ENCODE data around the gene ZNF668. TPM values are rescaled to one million over a fixed set of nuclear protein-coding genes. Genes with fewer than 3 reads are reported as not detected.
"Not testable (repeated sequence)": the region's sequence is repeated elsewhere in the genome, so short reads cannot be mapped to it uniquely, and the experiment has no call there.

ZNF668 gene
- total and polyA plus RNA-seq, 2 of the 8 experiments (the other 6 are each of a cell fraction or from before 2014, with no cell fraction given), result 14.0 to 14.3 TPM

DNA sequence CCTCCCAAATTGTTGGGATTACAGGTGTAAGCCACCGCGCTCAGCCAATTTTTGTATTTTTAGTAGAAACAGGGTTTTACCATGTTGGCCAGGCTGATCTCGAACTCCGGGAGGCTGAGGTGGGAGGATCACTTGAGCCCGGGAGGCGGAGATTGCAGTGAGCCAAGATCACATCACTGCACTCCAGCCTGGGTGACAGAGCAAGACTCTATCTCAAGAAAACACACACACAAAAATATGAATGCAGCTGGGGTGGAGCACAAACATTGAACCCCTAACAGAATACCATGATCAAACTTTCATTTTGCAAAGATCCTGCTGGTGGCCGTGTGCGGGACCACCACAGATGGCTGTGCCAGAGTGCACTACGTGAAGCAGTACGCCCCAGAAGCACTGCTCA, 56.3 kb downstream of the ZNF668 start:
- H2BK5ac ChIP-seq (ENCODE audit: low read depth, low read length); H3K27ac ChIP-seq (ENCODE audit: low read depth, low read length); H3K4ac ChIP-seq (replicated peaks; ENCODE audit: insufficient read length, low read depth, low read length); H2BK12ac ChIP-seq (ENCODE audit: low read depth, low read length); H2AK5ac ChIP-seq (ENCODE audit: low read depth, low read length); H2BK15ac ChIP-seq (ENCODE audit: low read length); H3K79me2 ChIP-seq (ENCODE audit: control insufficient read depth in 1 of 2, insufficient read depth in 2 of 2, low read length in 2 of 2); H4K8ac ChIP-seq (ENCODE audit: extremely low read depth, insufficient read depth, low read length); H3K23ac ChIP-seq (ENCODE audit: insufficient read length); H3K9me3 ChIP-seq (ENCODE audit: insufficient read depth in 2 of 2, low read depth in 1 of 2, low read length in 1 of 2); H3K27me3 ChIP-seq (replicated peaks in 1 of 4; ENCODE audit: control insufficient read depth in 3 of 4, extremely low read depth in 1 of 4, insufficient read depth in 3 of 4, low read length in 3 of 4); H2BK20ac ChIP-seq (ENCODE audit: low read length); H2AFZ ChIP-seq (ENCODE audit: low read length); DNase-seq (ENCODE audit: low read depth in 1 of 2, low spot score in 2 of 2); H3K23me2 ChIP-seq (ENCODE audit: low read depth, low read length); H4K20me1 ChIP-seq (replicated peaks in 1 of 2; ENCODE audit: control insufficient read depth in 1 of 2, insufficient read depth in 2 of 2, low read length in 2 of 2); H3K79me1 ChIP-seq (ENCODE audit: low read depth, low read length); H4K5ac ChIP-seq (ENCODE audit: insufficient read length, low read depth, low read length); H3K36me3 ChIP-seq (ENCODE audit: control insufficient read depth in 2 of 4, insufficient read depth in 4 of 4, low read length in 3 of 4); H3K18ac ChIP-seq (ENCODE audit: extremely low read depth, low read length); H3K4me2 ChIP-seq (ENCODE audit: insufficient read depth in 1 of 2, low read depth in 2 of 2, low read length in 2 of 2); H4K91ac ChIP-seq (replicated peaks; ENCODE audit: insufficient read length, low read length); H3K4me1 ChIP-seq (replicated peaks in 1 of 4; ENCODE audit: control insufficient read depth in 3 of 4, insufficient read depth in 4 of 4, low read length in 3 of 4); H3K14ac ChIP-seq (ENCODE audit: insufficient read length); H2BK120ac ChIP-seq (replicated peaks; ENCODE audit: low read depth, low read length); H3K9ac ChIP-seq (replicated peaks in 1 of 4; ENCODE audit: extremely low read depth in 1 of 4, low read depth in 3 of 4, low read length in 3 of 4); H3K4me3 ChIP-seq (ENCODE audit: extremely low read depth in 1 of 4, insufficient read depth in 2 of 4, low read depth in 3 of 4, low read length in 4 of 4); FAIRE-seq; H3K56ac ChIP-seq (replicated peaks; ENCODE audit: insufficient read length, low read depth, low read length): not testable (repeated sequence)
- ChIA-PET POLR2A (ENCODE audit: partially characterized antibody) (interaction anchor here (0.6 kb wide), 1 partner anchor 43 kb away, joined by 4 read pairs; no protein-coding TSS in a partner anchor), CTCF (ENCODE audit: partially characterized antibody) (interaction anchor here (1.4 to 1.6 kb wide), 2 partner anchors 24 to 25 kb away, joined by 3 to 4 read pairs; no protein-coding TSS in a partner anchor)
- WGBS, 2 experiments (ENCODE audit: extremely low coverage in 1 of 2, insufficient coverage in 1 of 2, insufficient read length in 1 of 2, insufficient replicate concordance in 2 of 2, low coverage in 1 of 2, low lambda C conversion rate in 2 of 2, missing lambda C conversion rate in 1 of 2), result 86% methylated on average over 10 of the region's 10 CpGs; no CpG with 5 or more reads in 1 of the 2 experiments
